Memory B cell (primary cell): Measurements from ENCODE around the gene LUZP1.
A peak's percentile ranks its signal among the peaks of the same experiment; 100 is the strongest.

ENCODE experiments used
- ATAC-seq: fragments of 150-1000 bp; cut with Tn5 transposase; 2 replicates; pipeline ENCODE4 v1.10.0; 2021; ENCODE audit warnings: low read depth, mild to moderate bottlenecking, moderate library complexity
- DNase-seq, 2 donors: peaks; one replicate each; pipeline ENCODE4 v3.0.0; 2022; ENCODE audit warnings: low spot score in 2 of 2
- H3K27ac Mint-ChIP-seq: one replicate; pipeline ENCODE4 v1.8.0; 2022; ENCODE audit warnings: mild to moderate bottlenecking, moderate library complexity, mixed read lengths
- H3K27me3 Mint-ChIP-seq: one replicate; pipeline ENCODE4 v1.8.0; 2022; ENCODE audit warnings: mixed read lengths
- H3K36me3 Mint-ChIP-seq: one replicate; pipeline ENCODE4 v1.8.0; 2022; ENCODE audit warnings: mild to moderate bottlenecking, mixed read lengths
- H3K4me1 Mint-ChIP-seq: one replicate; pipeline ENCODE4 v1.8.0; 2022; ENCODE audit warnings: mixed read lengths
- H3K4me3 Mint-ChIP-seq: one replicate; pipeline ENCODE4 v1.8.0; 2022; ENCODE audit warnings: mild to moderate bottlenecking, moderate library complexity, mixed read lengths
- H3K9me3 Mint-ChIP-seq: one replicate; pipeline ENCODE4 v1.8.0; 2022; ENCODE audit warnings: mixed read lengths

LUZP1 gene

GRCh38 chr1:23124259-23125026, 44.2 kb downstream of the LUZP1 start:
- H3K4me1 Mint-ChIP-seq: peaks cover 13% of the 10 kb centered on the region
- no peak overlapping the region for H3K4me3 Mint-ChIP-seq
- ATAC-seq: no peak
- peak overlapping the region; percentile 32 for H3K27ac Mint-ChIP-seq
- no peak for DNase-seq
- no peaks in the 10 kb centered on the region for H3K9me3 Mint-ChIP-seq
- H3K36me3 Mint-ChIP-seq: no peaks in the 10 kb centered on the region
- H3K27me3 Mint-ChIP-seq: no peaks in the 10 kb centered on the region

GRCh38 chr1:23123528-23123927, 45.1 kb downstream of the LUZP1 start:
- Mint-ChIP-seq H3K9me3 (peaks cover 1% of the 10 kb centered on the region), H3K27me3 (no peaks in the 10 kb centered on the region), H3K27ac (peak overlapping the region; percentile 32), H3K4me1 (peaks cover 16% of the 10 kb centered on the region), H3K4me3 (no peak overlapping the region), H3K36me3 (no peaks in the 10 kb centered on the region)
- DNase-seq: no peak
- no peak for ATAC-seq

- Mint-ChIP-seq H3K9me3 (peaks cover 1% of the 10 kb centered on the region), H3K36me3 (no peaks in the 10 kb centered on the region), H3K4me3 (no peak overlapping the region), H3K27ac (no peak overlapping the region), H3K4me1 (peaks cover 16% of the 10 kb centered on the region), H3K27me3 (no peaks in the 10 kb centered on the region)
- DNase-seq: no peak
- ATAC-seq: no peak
Observed at GRCh38 chr1:23122796-23123195, 45.9 kb downstream of the LUZP1 start.

- no peaks in the 10 kb centered on the region for H3K36me3 Mint-ChIP-seq
- no peaks in the 10 kb centered on the region for H3K27me3 Mint-ChIP-seq
- no peak for ATAC-seq
- H3K9me3 Mint-ChIP-seq: peaks cover 1% of the 10 kb centered on the region
- H3K27ac Mint-ChIP-seq: no peak overlapping the region
- H3K4me1 Mint-ChIP-seq: peaks cover 18% of the 10 kb centered on the region
- DNase-seq: no peak
- no peak overlapping the region for H3K4me3 Mint-ChIP-seq
Observed at GRCh38 chr1:23122023-23122748, 46.5 kb downstream of the LUZP1 start.

DNA sequence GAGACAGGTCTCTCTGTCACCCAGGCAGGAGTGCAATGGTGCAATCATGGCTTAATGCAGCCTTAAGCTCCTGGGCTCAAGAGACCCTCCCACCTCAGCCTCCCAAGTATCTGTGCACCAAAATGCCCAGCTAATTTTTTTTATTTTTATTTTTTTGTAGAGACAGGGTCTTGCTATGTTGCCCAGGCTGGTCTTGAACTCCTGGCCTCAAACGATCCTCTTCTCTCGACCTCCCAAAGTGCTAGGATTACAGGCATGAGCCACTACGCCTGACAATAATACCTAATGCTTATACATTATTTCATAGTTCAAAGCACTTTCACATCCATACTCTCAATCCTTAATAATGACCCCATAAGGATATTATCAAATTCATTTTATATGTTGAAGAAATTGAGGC, 48.3 kb downstream of the LUZP1 start:
- no peak for ATAC-seq
- no peak for DNase-seq
- H3K9me3 Mint-ChIP-seq: peaks cover 1% of the 10 kb centered on the region
- H3K4me1 Mint-ChIP-seq: peaks cover 15% of the 10 kb centered on the region
- H3K4me3 Mint-ChIP-seq: no peak overlapping the region
- H3K27me3 Mint-ChIP-seq: no peaks in the 10 kb centered on the region
- no peaks in the 10 kb centered on the region for H3K36me3 Mint-ChIP-seq
- no peak overlapping the region for H3K27ac Mint-ChIP-seq

GRCh38 chr1:23118957-23119792, 49.5 kb downstream of the LUZP1 start:
- Mint-ChIP-seq H3K4me1 (peaks cover 16% of the 10 kb centered on the region), H3K36me3 (no peaks in the 10 kb centered on the region)

GRCh38 chr1:23118407-23118806, 50.2 kb downstream of the LUZP1 start:
- ATAC-seq: no peak
- Mint-ChIP-seq H3K36me3 (no peaks in the 10 kb centered on the region), H3K9me3 (peaks cover 1% of the 10 kb centered on the region), H3K27ac (no peak overlapping the region), H3K27me3 (no peaks in the 10 kb centered on the region), H3K4me3 (no peak overlapping the region), H3K4me1 (peaks cover 16% of the 10 kb centered on the region)
- no peak for DNase-seq

More at GRCh38 chr1:23118957-23119792, 49.5 kb downstream of the LUZP1 start:
- no peak for ATAC-seq
- Mint-ChIP-seq H3K27ac (no peak overlapping the region), H3K27me3 (no peaks in the 10 kb centered on the region), H3K4me3 (no peak overlapping the region), H3K9me3 (peaks cover 1% of the 10 kb centered on the region)
- no peak for DNase-seq

GRCh38 chr1:23116921-23117699, 51.5 kb downstream of the LUZP1 start:
- no peak for DNase-seq
- no peak for ATAC-seq
- Mint-ChIP-seq H3K36me3 (no peaks in the 10 kb centered on the region), H3K9me3 (peaks cover 1% of the 10 kb centered on the region), H3K4me1 (peaks cover 17% of the 10 kb centered on the region), H3K27ac (no peak overlapping the region), H3K4me3 (no peak overlapping the region), H3K27me3 (no peaks in the 10 kb centered on the region)

DNA sequence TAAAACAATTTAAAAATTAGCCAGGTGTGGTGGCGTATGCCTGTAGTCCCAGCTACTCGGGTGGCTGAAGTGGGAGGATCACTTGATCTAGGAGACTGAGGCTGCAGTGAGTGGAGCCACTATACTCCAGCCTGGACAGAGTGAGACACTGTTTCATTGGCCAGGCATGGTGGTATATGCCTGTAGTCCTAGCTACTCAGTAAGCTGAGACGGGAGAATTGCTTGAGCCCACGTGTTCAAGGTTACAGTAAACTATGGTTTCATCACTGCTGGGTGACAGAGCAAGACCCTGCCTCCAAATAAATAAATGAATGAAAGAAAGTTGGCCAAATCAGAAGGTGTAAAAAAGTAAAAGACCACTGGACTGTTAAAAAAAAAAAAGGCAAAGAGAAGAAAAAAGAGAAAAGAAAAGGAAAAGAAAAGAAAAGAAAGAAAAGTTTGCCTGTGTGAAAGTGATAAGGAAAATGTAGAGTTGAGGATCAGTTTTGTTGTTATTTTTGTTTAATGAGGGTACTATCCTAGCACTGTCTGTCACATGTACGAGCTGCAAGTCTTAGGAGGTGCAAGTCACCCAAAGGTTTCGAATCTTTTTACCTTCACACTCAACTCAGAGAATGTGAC, 52.3 kb downstream of the LUZP1 start:
- no peak overlapping the region for H3K27ac Mint-ChIP-seq
- no peak for ATAC-seq
- no peak overlapping the region for H3K4me3 Mint-ChIP-seq

GRCh38 chr1:23114424-23115079, 54.1 kb downstream of the LUZP1 start:
- H3K4me1 Mint-ChIP-seq: peaks cover 21% of the 10 kb centered on the region
- H3K9me3 Mint-ChIP-seq: peaks cover 1% of the 10 kb centered on the region

More for the DNA sequence above, 52.3 kb downstream of the LUZP1 start:
- H3K36me3 Mint-ChIP-seq: no peaks in the 10 kb centered on the region
- no peaks in the 10 kb centered on the region for H3K27me3 Mint-ChIP-seq
- H3K9me3 Mint-ChIP-seq: peaks cover 1% of the 10 kb centered on the region
- no peak for DNase-seq
- H3K4me1 Mint-ChIP-seq: peaks cover 18% of the 10 kb centered on the region

DNA sequence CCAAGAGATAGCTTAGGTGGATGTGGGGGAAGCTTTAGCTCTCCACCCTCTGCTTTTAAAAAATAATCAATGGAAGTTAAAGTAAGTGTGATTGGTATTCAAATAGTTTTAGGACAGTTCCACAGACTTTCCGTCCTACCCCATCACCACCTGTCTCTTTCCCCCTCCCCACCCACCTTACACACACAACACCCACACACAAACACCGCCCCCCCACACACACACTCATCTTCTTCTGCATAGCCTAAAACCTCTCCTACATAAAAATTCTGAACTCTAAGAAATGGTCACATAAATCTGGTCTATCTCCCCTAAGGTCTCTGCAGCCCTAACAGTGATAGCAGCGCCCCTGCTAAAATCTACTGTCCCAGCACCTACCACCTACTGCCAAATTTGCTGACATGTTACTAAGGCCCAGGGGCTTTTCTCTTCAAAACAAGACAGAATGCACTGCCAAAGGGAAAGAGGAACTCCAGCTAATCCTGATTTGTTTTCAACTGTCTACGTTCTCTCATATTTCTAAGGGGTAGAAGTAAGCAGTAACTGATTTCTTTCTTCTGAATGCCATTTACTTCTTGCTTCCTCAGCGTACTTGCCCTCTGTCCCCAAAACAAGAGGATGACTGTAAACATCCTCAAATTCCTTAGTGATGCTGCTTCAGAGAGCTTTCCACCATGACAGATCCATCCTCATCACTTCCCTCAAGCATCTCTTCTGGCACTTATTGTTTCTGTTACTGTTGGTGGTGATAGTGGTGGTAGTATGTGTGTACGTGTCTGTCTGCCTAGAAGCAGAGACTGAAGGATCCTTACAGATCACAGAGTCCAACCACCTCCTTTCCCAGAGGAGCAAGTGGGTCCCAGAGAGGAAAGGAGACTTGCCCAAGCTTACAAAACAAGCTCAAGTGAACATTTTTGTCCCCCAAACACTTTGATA, 56.8 kb downstream of the LUZP1 start:
- Mint-ChIP-seq H3K27ac (peak overlapping the region; percentile 50), H3K27me3 (no peaks in the 10 kb centered on the region), H3K36me3 (peaks cover 8% of the 10 kb centered on the region), H3K9me3 (no peaks in the 10 kb centered on the region), H3K4me1 (peaks cover 12% of the 10 kb centered on the region), H3K4me3 (no peak overlapping the region)
- DNase-seq (no peak), ATAC-seq (no peak)

More at GRCh38 chr1:23114424-23115079, 54.1 kb downstream of the LUZP1 start:
- H3K27me3 Mint-ChIP-seq: no peaks in the 10 kb centered on the region
- no peak overlapping the region for H3K4me3 Mint-ChIP-seq
- no peak for ATAC-seq
- DNase-seq: no peak
- H3K27ac Mint-ChIP-seq: no peak overlapping the region
- no peaks in the 10 kb centered on the region for H3K36me3 Mint-ChIP-seq

DNA sequence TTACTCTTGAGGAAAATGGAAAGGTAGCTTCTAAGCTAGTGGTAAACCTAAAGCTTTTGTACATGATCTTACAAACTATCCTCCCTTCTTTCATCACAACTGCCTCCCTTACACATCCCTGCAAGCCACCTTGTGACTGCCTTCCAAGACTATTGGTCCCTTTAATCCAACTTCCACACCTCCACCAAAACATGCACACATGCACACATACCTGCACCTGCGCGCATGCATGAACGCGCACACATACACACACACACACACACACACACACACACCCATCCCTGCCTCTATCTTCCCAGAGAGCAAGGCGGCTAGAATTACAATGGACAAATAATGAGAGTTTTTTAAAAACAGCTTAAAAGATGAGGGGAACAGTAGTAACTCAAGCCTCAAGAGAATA, 58.3 kb downstream of the LUZP1 start:
- Mint-ChIP-seq H3K4me1 (peaks cover 11% of the 10 kb centered on the region), H3K4me3 (no peak overlapping the region), H3K27ac (no peak overlapping the region), H3K27me3 (no peaks in the 10 kb centered on the region), H3K9me3 (no peaks in the 10 kb centered on the region), H3K36me3 (peaks cover 11% of the 10 kb centered on the region)
- ATAC-seq (no peak), DNase-seq (no peak)
